PC-3 (cell line): ENCODE data around the gene CXADR.

Source experiments
- EZH2 ChIP-seq: fragments of 300-600 bp; sonication (generic); IDR thresholded peaks from one replicate; pipeline ENCODE4 v1.6.1; 2017; ENCODE audit warnings: antibody characterized with exemption, mild to moderate bottlenecking, low read length; ENCODE audit not compliant: unreplicated experiment
- EZH2phosphoT487 ChIP-seq: fragments of 300-600 bp; sonication (generic); IDR thresholded peaks from 2 replicates; pipeline ENCODE4 v1.6.1; 2018; ENCODE audit warnings: mild to moderate bottlenecking, antibody characterized with exemption, low read length, borderline replicate concordance
- TF ChIP-seq, protein P1 (sequence below): fragments of 300-600 bp; sonication (generic); conservative IDR thresholded peaks from 2 replicates; pipeline ENCODE4 v1.5.1; 2017; ENCODE audit warnings: antibody characterized with exemption, low read depth, mild to moderate bottlenecking, low read length

DNA sequence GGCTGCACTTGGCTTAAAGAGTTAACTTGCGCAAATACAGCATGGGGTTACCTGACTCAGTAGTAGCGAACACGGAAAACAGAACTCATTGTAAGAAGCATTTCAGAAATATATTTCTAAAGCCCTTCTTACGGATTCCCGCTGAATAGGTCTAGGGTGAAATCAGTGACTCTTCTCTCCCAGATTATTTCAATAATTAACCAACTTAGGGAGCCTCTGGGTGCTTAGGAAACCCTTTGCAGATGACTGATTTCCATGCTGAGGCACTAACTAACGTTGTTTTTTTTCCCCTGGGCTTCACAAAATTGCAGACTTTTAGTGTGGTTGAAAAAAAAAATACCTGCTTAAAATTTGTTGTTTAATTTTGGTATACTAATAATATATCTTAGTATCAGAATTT is 59.6 kb downstream of the CXADR start:
- TF ChIP-seq EZH2phosphoT487 = no peak
- TF ChIP-seq, protein P1, sequence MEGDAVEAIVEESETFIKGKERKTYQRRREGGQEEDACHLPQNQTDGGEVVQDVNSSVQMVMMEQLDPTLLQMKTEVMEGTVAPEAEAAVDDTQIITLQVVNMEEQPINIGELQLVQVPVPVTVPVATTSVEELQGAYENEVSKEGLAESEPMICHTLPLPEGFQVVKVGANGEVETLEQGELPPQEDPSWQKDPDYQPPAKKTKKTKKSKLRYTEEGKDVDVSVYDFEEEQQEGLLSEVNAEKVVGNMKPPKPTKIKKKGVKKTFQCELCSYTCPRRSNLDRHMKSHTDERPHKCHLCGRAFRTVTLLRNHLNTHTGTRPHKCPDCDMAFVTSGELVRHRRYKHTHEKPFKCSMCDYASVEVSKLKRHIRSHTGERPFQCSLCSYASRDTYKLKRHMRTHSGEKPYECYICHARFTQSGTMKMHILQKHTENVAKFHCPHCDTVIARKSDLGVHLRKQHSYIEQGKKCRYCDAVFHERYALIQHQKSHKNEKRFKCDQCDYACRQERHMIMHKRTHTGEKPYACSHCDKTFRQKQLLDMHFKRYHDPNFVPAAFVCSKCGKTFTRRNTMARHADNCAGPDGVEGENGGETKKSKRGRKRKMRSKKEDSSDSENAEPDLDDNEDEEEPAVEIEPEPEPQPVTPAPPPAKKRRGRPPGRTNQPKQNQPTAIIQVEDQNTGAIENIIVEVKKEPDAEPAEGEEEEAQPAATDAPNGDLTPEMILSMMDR = no peak
- no peak for TF ChIP-seq EZH2
